Activated naive CD4-positive, alpha-beta T cell (primary cell): ENCODE measurements around the gene MKRN2OS.

Source experiments
- DNase-seq, 4 experiments: peaks; one replicate each; lab custom pipeline; 2025; lab: John Stamatoyannopoulos, UW

Gene MKRN2OS

DNA sequence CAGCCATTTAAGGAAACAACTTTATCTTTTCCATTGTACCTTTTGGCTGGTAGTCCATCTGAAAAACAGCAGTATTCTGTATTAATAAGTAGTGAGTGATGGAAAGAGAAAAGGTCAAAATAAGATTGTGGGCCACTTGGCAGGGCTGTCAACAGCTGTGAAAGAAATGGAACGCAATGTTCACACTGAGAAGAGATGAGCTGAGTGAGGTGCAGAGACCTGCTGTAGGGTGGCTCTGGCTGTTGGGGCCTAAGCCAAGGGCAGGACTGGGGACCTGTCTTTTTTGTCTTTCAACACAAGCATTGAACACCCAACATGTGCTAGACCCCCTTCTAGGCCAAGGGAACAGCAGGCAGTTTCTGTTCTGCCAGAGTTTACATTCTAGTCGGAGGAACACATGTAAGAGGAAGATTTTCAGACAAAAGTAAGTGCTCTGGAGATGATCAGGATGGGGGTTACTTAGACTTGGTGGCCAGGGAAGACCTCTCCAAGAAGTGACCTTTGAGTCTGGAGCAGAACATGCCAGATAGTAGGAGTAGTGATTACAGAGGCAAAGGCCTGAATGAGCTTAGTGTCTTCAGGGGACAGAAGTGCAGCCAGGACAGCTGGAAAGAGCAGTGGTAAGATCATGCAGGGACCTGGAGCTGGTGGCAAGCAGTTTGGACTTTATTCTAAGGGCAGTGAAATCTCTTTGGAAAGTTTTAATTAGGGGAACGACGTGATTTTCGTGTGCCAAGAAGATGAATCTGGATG, 31.4 kb downstream of the MKRN2OS start:
- DNase-seq, result no peak

DNA sequence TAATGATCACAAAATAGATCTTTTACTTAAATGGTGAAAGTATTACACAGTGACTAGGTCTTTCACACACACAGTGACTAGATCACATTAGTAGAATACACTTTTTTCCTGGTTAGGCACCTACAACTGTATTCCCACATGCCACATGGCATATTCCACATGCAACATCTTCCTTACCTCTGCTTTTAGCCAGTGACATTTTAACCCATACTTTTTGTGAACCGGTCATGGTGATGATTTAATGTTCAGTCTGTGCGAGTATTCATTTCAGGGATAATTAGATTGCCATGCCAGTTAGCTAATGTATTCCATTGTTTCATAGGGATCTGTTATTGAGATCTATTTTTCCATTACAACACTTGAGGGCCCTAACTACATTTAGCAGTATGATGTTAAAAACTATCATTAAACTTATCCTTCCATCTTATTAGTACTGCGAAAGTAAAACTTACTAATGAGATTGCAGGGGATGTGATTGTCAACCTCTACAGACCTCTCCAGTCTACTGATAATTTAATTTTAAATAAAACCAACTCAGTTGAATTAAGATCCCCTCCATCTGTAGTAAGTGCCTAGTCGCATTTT, 32.7 kb downstream of the MKRN2OS start:
- DNase-seq, result no peak

DNA sequence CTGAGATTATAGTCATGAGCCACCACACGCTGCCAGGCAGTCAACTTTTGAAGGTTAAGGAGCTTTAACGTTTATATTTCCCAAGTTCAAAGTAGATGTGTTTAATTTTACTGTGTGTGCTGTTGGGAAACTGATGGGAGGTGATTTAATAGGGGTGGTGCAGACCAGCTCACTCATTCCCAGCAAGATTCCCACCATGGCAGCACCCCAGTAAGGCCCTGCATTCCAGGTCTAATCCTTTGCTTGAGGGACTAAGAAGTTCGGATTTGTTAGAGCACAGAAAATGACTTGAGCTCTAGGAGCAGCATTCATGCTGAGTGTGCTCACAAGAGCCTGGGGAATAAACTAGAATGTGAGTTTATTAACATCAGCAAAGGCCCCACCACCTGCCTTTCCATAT, 35.8 kb downstream of the MKRN2OS start:
- no peak for DNase-seq

DNA sequence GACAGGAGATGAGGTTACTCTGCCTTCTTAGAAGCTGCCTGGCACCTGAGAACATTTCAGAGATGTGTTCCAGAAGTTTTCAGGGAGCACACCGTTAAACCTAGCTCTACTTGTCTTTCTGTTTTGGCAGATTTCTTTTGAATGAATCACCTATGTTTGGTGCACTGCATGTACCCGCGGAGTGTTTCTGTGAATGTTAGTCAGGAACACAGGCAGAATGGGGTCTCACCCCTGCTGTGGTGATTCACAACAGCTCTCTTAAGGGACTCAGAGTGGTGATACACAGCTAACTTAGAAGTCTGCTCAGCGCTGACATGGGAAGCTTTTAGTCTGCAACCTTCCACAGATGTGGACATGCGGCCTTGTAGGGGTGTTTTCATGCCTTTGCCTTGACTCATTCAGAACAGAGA, 37.0 kb downstream of the MKRN2OS start:
- DNase-seq, result no peak

DNA sequence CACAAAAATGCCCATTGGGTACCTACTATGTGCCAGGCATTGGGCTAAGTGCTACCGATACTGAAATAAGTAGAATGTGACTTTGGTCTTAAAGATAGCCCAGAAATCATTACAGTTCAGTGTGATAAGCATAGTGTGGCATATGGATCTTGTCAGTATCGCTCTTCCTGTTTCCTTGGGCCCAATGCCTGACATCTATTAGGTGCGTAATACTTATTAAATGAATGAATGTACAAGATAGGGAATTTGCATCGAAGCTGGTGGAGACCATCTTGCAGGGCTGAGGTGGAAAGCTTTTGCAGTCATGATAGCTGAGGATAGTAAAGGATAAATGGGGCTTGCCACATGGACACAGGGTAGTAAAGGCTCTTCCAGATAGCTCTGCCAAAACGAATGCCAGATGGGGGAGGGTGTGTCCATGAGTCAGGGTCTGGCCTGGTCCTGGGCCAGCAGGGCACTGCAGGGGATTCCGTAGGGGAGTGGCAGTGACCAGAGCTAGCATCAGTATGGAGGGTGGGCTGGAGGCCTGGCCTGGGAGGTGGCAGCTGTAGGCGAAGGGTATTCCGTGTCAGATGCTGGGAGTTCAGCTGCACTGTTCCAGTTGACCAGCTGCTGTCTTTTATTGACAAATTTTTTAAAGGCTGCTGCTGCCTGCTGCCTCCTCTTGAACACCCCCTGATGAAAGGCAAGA, 37.6 kb downstream of the MKRN2OS start:
- no peak for DNase-seq

DNA sequence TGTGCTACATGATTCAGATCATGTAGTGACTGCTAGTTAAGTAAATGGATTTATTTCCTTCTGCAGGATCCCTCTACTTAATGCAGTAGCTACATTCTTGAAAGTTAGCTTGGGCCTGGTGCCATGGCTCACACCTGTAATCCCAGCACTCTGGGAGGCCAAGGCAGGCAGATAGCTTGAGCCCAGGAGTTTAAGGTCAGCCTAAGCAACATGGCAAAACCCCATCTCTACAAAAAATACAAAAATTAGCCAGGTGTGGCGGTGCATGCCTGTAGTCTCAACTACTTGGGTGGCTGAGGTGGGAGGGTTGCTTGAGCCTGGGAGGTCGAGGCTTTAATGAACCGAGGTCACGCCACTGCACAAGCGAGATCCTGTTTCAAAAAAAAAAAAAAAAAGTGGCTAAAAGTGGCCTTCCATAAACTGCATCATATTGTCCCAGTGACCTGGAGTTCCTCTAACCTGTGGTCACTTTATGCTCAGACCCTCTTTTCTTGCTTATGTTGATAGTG, 39.0 kb downstream of the MKRN2OS start:
- DNase-seq, result no peak

DNA sequence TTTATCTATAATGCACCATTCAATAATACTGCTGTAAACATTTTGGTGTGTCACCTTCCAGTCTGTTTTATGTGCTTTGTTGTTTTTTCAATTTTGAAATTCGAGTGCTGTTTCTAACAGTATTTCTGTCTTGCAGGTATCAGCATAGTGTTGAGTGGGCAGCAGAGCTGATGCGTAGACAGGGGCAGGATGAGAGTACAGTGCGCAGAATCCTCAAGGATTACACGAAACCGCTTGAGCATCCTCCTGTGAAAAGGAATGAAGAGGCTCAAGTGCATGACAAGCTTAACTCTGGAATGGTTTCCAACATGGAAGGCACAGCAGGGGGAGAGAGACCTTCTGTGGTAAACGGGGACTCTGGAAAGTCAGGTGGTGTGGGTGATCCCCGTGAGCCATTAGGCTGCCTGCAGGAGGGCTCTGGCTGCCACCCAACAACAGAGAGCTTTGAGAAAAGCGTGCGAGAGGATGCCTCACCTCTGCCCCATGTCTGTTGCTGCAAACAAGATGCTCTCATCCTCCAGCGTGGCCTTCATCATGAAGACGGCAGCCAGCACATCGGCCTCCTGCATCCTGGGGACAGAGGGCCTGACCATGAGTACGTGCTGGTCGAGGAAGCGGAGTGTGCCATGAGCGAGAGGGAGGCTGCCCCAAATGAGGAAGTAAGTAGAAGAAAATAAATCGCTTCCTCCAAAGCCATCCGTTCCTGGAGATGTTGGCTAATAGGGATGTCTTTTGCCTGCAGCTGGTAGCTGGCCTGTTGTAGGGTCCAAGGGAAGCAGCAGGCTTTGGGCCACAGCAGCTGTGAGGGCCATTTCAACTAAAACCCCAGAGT, 42.0 kb downstream of the MKRN2OS start:
- DNase-seq, result no peak

DNA sequence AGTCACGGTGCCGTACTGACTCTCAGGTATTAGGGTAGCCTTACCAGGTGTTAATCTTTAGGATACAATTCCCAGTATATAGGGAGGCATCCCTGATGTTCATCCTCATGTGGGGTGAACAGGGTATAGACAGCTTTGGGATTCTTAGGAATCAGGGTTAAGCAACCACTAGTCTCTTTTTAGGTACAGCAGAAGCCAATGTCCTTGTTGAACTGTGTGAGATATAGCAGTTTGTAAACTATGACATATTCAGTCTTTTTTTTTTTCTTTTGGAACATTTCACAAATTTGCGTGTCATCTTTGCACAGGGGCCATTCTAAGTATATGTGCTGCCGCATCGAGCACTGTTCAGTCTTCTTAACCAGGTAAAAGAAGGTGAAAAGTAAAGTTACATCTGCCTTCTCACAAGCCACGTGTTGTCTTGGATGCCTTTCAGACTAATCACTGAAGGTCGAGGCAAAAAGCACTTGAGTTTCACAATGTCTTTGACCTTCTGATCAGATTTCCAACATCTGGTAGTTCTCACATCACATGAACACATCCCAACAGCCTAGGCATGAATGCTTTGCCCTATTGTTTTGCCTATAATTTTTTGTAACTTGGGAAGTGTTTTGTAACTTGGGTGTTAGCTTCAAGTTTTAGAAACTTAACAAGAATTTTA, 43.8 kb downstream of the MKRN2OS start:
- DNase-seq, result no peak

DNA sequence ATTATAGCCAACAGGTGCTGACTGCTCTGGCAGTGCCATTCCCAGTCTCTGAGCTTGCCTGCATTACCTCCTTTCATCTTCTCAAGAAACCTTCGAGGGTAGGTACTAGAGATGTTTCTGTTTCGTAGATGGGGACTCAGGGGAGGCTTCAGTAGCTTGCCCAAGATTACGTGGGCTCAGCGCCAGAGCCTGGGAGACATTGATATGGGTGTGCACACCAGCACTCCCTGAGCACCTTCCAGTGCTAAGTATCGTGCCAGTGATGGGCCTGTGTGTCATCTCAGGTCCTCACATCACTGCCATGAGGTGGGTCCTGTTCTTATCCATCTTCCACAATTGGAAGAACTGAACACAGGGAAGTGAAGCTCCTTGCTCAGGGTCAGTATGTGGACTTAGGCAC, 45.8 kb downstream of the MKRN2OS start:
- no peak for DNase-seq

DNA sequence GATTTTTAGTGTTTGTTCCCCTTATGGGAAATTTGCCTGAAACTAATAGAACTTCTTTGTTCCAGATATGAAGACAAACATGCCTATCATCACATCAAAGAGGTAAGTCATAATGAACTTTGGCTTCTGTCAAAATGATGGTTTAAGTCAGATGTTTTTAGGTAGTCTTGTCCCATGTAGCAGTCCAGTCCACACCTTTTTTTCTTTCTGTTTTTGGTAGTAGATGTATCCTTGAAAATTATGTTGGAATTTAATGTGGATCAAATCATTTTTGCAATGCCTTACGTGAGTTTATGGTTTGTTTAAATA, 48.9 kb downstream of the MKRN2OS start:
- DNase-seq, result no peak

DNA sequence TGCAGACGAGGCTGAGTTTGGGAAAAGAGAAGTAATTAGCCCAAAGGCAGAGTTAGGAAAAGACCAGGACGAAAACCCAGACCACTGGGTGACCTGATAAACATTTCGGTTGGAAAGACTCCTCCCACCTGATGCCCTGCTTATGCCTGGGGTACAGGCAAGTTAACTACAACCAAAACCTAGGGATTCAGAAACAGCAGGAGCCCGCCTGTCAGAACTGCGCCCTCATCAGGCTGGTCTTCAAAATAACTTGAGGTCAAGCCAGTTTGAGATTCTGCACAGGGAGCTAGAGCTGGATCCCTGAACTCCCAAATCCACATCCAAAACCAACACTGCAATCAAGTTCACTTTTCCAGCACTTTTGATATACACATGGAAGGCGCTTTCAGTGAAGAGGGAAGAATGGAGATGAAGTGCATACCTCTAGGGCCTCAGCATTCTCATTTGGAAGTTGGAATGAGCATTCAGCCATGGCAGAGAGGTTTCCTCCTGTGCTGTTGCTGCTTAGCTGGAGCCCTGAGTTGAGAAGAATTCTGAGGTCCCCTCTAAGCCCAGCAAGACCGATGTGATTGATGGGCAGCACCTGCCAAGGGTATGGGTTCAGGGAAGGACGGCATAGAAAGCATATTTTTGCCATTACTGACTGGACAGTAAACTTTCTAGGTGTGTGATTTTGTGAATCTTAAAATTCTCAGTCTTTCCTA, 49.4 kb downstream of the MKRN2OS start:
- DNase-seq, result no peak

DNA sequence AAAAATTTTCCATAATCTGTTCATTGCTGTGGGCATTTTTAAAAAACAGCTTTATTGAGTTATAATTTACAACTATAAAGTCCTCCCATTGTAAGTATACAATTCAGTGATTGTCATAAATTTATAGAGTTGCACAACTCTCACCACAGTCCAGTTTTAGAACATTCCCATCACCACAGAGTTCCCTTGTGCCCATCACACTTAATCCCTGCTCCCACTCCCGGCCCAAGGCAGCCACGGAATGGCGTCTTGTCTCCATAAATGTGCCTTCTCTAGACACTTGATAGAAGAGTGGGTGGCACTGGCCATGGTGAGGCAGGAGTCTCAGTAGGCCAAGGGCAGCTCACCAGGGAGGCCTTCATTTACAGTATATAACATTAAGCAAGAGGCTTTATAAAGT, 54.8 kb downstream of the MKRN2OS start:
- DNase-seq, result no peak

DNA sequence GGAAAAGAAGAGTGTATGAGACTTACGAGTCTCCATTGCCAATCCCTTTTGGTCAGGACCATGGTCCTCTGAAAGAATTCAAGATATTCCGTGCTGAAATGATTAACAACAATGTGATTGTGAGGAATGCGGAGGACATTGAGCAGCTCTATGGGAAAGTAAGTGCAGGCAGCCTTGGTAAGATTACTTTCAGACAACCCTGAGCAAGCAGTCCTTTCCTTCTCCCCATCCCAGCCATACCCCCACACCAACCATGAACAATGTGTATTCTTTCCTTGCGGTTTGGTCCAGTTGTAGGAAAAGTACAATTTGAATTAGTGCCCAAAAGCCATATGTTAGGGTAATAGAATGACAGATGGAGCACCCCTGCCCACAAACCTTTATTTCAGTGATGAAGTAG, 55.5 kb downstream of the MKRN2OS start:
- no peak for DNase-seq
